ENCODE results near the gene CCDC47.

DNA sequence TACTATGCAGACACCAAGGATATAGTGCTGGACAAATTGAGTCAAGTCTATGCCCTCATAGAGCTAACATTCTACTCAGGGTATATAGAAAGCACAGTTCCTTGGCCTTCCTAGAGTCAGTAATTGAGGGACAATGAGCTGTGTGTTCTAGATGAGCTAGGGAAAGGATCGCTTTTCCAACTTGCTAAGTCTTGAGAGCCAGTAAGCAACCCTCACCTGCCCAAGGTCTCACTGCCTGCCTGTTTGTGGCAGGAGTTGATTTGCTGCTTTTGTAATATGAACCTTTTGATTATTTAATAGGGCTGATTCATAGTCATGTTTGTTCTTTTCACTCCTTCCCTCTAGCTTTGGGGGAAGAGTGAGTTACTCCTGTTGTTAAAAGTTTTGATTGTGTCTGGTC is 7.1 kb upstream of the CCDC47 start:
- TF ChIP-seq CTCF (IDR thresholded peaks at IDR 0.05; ENCODE audit: low read depth, low read length, poor library complexity, severe bottlenecking) (no peak), EZH2phosphoT487 (IDR thresholded peaks at IDR 0.05; ENCODE audit: borderline replicate concordance, low read length) (no peak)

Measured in DOHH2 (cell line).